ENCODE measurements around the gene GTPBP10.

Gene GTPBP10

GRCh38 chr7:90383861-90384260 is 37.3 kb downstream of the GTPBP10 start:
- DNase-seq: no peak

- no peak for DNase-seq
Measured at GRCh38 chr7:90384433-90384832, 37.9 kb downstream of the GTPBP10 start.

GRCh38 chr7:90387470-90388240 is 41.1 kb downstream of the GTPBP10 start:
- no peak for DNase-seq

GRCh38 chr7:90390926-90391325 is 44.4 kb downstream of the GTPBP10 start:
- DNase-seq: no peak

- no peak for DNase-seq
Measured at GRCh38 chr7:90391488-90391887, 45.0 kb downstream of the GTPBP10 start.

GRCh38 chr7:90396420-90396819 is 49.9 kb downstream of the GTPBP10 start:
- no peak for DNase-seq

- DNase-seq: no peak
Measured at GRCh38 chr7:90401989-90402388, 55.5 kb downstream of the GTPBP10 start.

GRCh38 chr7:90402785-90403173 is 56.3 kb downstream of the GTPBP10 start:
- no peak for DNase-seq

- peak; percentile 63 for DNase-seq
Measured at GRCh38 chr7:90403174-90404113, 56.9 kb downstream of the GTPBP10 start, which contains the start of gene CLDN12. Gene CLDN12 (plus strand): TSS chr7:90403461. CDS start chr7:90412677, 9,216 bp downstream.

- no peak for DNase-seq
Measured at GRCh38 chr7:90404777-90405176, 58.3 kb downstream of the GTPBP10 start.

- no peak for DNase-seq
Measured at GRCh38 chr7:90407484-90407821, 60.9 kb downstream of the GTPBP10 start.

- no peak for DNase-seq
Measured at GRCh38 chr7:90408142-90408541, 61.6 kb downstream of the GTPBP10 start.

GRCh38 chr7:90409667-90410066 is 63.2 kb downstream of the GTPBP10 start:
- DNase-seq: no peak

GRCh38 chr7:90411510-90411909 is 65.0 kb downstream of the GTPBP10 start:
- no peak for DNase-seq

GRCh38 chr7:90412458-90413184 is 66.1 kb downstream of the GTPBP10 start:
- no peak for DNase-seq

GRCh38 chr7:90413185-90413528 is 66.6 kb downstream of the GTPBP10 start:
- DNase-seq: no peak

- DNase-seq: no peak
Measured at GRCh38 chr7:90421651-90422050, 75.1 kb downstream of the GTPBP10 start.

- DNase-seq: no peak
Measured at GRCh38 chr7:90424720-90425119, 78.2 kb downstream of the GTPBP10 start.

- DNase-seq: no peak
Measured at GRCh38 chr7:90425376-90425775, 78.9 kb downstream of the GTPBP10 start.

GRCh38 chr7:90430614-90431460 is 84.3 kb downstream of the GTPBP10 start:
- no peak for DNase-seq

GRCh38 chr7:90432752-90433151 is 86.2 kb downstream of the GTPBP10 start:
- no peak for DNase-seq

GRCh38 chr7:90433221-90433620 is 86.7 kb downstream of the GTPBP10 start:
- DNase-seq: no peak
